K562 (cell line): ENCODE data around the gene ACTN1.

Experiments used
- BRCA1 ChIP-seq, 2 experiments: fragments of 450-650 bp in 1 of 2; sonication (generic) in 1 of 2; formaldehyde crosslinking in 1 of 2; IDR thresholded peaks; 2 replicates each; pipeline versions ENCODE4 v1.5.0 to v1.6.1; 2017 to 2020; ENCODE audit warnings: mild to moderate bottlenecking in 1 of 2, missing genetic modification reagents in 1 of 2
- TCF3 ChIP-seq: sonication (generic); formaldehyde crosslinking; IDR thresholded peaks from 2 replicates; pipeline ENCODE4 v1.4.0; 2020; ENCODE audit warnings: mild to moderate bottlenecking, missing genetic modification reagents
- XRCC5 ChIP-seq: fragments of 200-400 bp; formaldehyde crosslinking; IDR thresholded peaks from 2 replicates; pipeline ENCODE4 v1.6.1; 2017; ENCODE audit warnings: low read depth, mild to moderate bottlenecking, low read length
- ZBED1 ChIP-seq: IDR thresholded peaks from 2 replicates; pipeline ENCODE4 v1.6.1; 2014
- TF ChIP-seq, protein P1 (sequence below), 3 experiments: IDR thresholded peaks in 2 of 3; conservative IDR thresholded peaks in 1 of 3; 2 replicates each; pipeline ENCODE4 v1.5.1; 2011 to 2012; ENCODE audit warnings: low read length in 3 of 3, mild to moderate bottlenecking in 3 of 3, control low read depth in 2 of 3, improper control_type of control experiment in 1 of 3, inconsistent platforms in 1 of 3, low read depth in 1 of 3, mixed read lengths in 1 of 3, moderate library complexity in 1 of 3; ENCODE audit not compliant: insufficient read depth in 2 of 3
- TF ChIP-seq, protein P2 (sequence below), 2 experiments: fragments of 450-650 bp in 1 of 2; IDR thresholded peaks; 2 replicates each; pipeline ENCODE4 v1.6.1; 2011 to 2017; ENCODE audit warnings: low read depth in 2 of 2, antibody characterized with exemption in 1 of 2, borderline replicate concordance in 1 of 2, low read length in 1 of 2, mild to moderate bottlenecking in 1 of 2, mixed read lengths in 1 of 2; ENCODE audit not compliant: control insufficient read depth in 1 of 2

DNA sequence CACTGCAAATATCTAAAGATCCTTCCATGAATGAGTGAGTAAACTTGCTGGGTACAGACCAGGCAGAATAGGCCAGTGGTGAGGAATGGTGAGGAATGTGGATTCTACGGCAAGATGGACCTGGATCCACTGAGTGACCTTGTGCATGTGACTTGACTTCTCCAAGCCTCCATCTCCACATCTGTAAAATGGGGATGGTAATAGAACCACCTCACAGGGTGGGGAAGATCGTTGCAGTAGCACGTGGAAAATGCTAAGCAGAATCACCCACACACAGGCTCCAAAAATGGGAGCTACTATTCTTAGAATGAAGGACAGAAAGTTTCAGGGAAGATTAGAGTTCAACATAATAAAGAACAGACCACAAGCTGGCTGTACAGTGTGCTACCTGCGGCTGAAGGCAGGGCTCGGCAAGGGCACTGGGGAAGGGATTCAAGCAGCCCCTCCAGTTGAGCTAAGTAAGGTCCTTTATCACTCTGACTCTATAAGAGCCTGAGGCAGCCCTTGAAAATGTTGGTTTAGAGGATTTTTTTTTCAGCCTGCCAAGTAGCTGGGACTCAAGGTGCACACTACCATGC, 47.5 kb downstream of the ACTN1 start:
- TF ChIP-seq ZBED1 = no peak
- TF ChIP-seq, protein P1, sequence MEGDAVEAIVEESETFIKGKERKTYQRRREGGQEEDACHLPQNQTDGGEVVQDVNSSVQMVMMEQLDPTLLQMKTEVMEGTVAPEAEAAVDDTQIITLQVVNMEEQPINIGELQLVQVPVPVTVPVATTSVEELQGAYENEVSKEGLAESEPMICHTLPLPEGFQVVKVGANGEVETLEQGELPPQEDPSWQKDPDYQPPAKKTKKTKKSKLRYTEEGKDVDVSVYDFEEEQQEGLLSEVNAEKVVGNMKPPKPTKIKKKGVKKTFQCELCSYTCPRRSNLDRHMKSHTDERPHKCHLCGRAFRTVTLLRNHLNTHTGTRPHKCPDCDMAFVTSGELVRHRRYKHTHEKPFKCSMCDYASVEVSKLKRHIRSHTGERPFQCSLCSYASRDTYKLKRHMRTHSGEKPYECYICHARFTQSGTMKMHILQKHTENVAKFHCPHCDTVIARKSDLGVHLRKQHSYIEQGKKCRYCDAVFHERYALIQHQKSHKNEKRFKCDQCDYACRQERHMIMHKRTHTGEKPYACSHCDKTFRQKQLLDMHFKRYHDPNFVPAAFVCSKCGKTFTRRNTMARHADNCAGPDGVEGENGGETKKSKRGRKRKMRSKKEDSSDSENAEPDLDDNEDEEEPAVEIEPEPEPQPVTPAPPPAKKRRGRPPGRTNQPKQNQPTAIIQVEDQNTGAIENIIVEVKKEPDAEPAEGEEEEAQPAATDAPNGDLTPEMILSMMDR (IDR thresholded peaks at IDR 0.05 in 2 of 3, conservative IDR thresholded peaks at IDR 0.05 in 1 of 3; ENCODE audit: insufficient read depth in 2 of 3, low read depth in 1 of 3, low read length in 3 of 3) = no peak
- TF ChIP-seq, protein P2, sequence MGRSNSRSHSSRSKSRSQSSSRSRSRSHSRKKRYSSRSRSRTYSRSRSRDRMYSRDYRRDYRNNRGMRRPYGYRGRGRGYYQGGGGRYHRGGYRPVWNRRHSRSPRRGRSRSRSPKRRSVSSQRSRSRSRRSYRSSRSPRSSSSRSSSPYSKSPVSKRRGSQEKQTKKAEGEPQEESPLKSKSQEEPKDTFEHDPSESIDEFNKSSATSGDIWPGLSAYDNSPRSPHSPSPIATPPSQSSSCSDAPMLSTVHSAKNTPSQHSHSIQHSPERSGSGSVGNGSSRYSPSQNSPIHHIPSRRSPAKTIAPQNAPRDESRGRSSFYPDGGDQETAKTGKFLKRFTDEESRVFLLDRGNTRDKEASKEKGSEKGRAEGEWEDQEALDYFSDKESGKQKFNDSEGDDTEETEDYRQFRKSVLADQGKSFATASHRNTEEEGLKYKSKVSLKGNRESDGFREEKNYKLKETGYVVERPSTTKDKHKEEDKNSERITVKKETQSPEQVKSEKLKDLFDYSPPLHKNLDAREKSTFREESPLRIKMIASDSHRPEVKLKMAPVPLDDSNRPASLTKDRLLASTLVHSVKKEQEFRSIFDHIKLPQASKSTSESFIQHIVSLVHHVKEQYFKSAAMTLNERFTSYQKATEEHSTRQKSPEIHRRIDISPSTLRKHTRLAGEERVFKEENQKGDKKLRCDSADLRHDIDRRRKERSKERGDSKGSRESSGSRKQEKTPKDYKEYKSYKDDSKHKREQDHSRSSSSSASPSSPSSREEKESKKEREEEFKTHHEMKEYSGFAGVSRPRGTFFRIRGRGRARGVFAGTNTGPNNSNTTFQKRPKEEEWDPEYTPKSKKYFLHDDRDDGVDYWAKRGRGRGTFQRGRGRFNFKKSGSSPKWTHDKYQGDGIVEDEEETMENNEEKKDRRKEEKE (IDR thresholded peaks at IDR 0.05; ENCODE audit: borderline replicate concordance in 1 of 2, control insufficient read depth in 1 of 2, low read depth in 2 of 2, low read length in 1 of 2) = no peak
- no peak for TF ChIP-seq BRCA1 (IDR thresholded peaks at IDR 0.05)
- TF ChIP-seq BRCA1 (CRISPR knock-in tag; IDR thresholded peaks at IDR 0.05) = no peak
- TF ChIP-seq TCF3 (CRISPR knock-in tag) = no peak
- TF ChIP-seq XRCC5 = no peak
